H1 (cell line): ENCODE measurements around the gene PRX. TPM values are rescaled to one million over a fixed set of nuclear protein-coding genes. Genes with fewer than 3 reads are reported as not detected.

Experiments used
- ATF2 ChIP-seq: IDR thresholded peaks from 2 replicates; pipeline ENCODE4 v1.6.1; 2012; ENCODE audit warnings: low read length, inconsistent platforms
- CBX8 ChIP-seq: fragments of 300-800, 300-1000 bp; sonication (generic); IDR thresholded peaks from 2 replicates; pipeline ENCODE4 v1.7.1; 2016; ENCODE audit warnings: low read depth, low read length, borderline replicate concordance
- CEBPB ChIP-seq: IDR thresholded peaks from 2 replicates; pipeline ENCODE4 v1.6.1; 2012; ENCODE audit warnings: low read depth, low read length
- CTBP2 ChIP-seq: IDR thresholded peaks from 2 replicates; pipeline ENCODE4 v1.7.0; 2011; ENCODE audit warnings: borderline replicate concordance, mild to moderate bottlenecking, moderate library complexity, mixed read lengths, low read length; ENCODE audit not compliant: insufficient read depth, insufficient read length
- CTCF ChIP-seq, 3 experiments: IDR thresholded peaks; 1 replicate in 2 of 3; 2 replicates in 1 of 3; pipeline versions ENCODE4 v1.5.1 to v1.6.1; 2011; ENCODE audit warnings: low read length in 3 of 3, mild to moderate bottlenecking in 3 of 3, inconsistent platforms in 2 of 3, low read depth in 1 of 3, moderate library complexity in 1 of 3; ENCODE audit not compliant: insufficient read depth in 1 of 3; ENCODE audit errors: control extremely low read depth in 1 of 3
- E2F6 ChIP-seq: IDR thresholded peaks from 2 replicates; pipeline ENCODE4 v1.6.1; 2012; ENCODE audit warnings: inconsistent platforms
- GTF2F1 ChIP-seq: IDR thresholded peaks from 2 replicates; pipeline ENCODE4 v1.6.1; 2012; ENCODE audit warnings: low read depth, low read length, improper control_type of control experiment, borderline replicate concordance
- HDAC2 ChIP-seq, 2 experiments: fragments of 300-600 bp in 1 of 2; sonication (generic) in 1 of 2; IDR thresholded peaks; 2 replicates each; pipeline ENCODE4 v1.6.1; 2011 to 2012; ENCODE audit warnings: low read depth in 2 of 2, low read length in 2 of 2, mild to moderate bottlenecking in 2 of 2, moderate library complexity in 2 of 2, borderline replicate concordance in 1 of 2, inconsistent platforms in 1 of 2
- JUN ChIP-seq: IDR thresholded peaks from 2 replicates; pipeline ENCODE4 v1.6.1; 2011; ENCODE audit warnings: low read depth, mild to moderate bottlenecking, improper control_type of control experiment, low read length
- KDM4A ChIP-seq: IDR thresholded peaks from one replicate; pipeline ENCODE4 v1.7.1; 2012; ENCODE audit warnings: low read depth, mild to moderate bottlenecking, moderate library complexity, low read length, inconsistent platforms; ENCODE audit not compliant: severe bottlenecking
- KDM5A ChIP-seq: fragments of 200-600 bp; IDR thresholded peaks from 2 replicates; pipeline ENCODE4 v1.7.1; 2012; ENCODE audit warnings: mild to moderate bottlenecking, low read length, inconsistent platforms, mixed read lengths
- NRF1 ChIP-seq: IDR thresholded peaks from 2 replicates; pipeline ENCODE4 v1.6.1; 2011; ENCODE audit warnings: mild to moderate bottlenecking, low read depth, low read length, improper control_type of control experiment
- POLR2AphosphoS5 ChIP-seq: IDR thresholded peaks from 2 replicates; pipeline ENCODE4 v1.6.1; 2011; ENCODE audit warnings: low read depth, low read length
- RBBP5 ChIP-seq: IDR thresholded peaks from 2 replicates; pipeline ENCODE4 v1.7.1; 2012; ENCODE audit warnings: low read depth, mild to moderate bottlenecking, inconsistent platforms, low read length, moderate library complexity, borderline replicate concordance
- SIN3A ChIP-seq, 2 experiments: IDR thresholded peaks in 1 of 2; conservative IDR thresholded peaks in 1 of 2; 2 replicates each; pipeline ENCODE4 v1.6.1; 2011 to 2012; ENCODE audit warnings: low read length in 2 of 2, improper control_type of control experiment in 1 of 2, low read depth in 1 of 2, mild to moderate bottlenecking in 1 of 2
- SIRT6 ChIP-seq: IDR thresholded peaks from one replicate; pipeline ENCODE4 v1.7.1; 2012; ENCODE audit warnings: low read length, inconsistent platforms
- SP1 ChIP-seq: IDR thresholded peaks from 2 replicates; pipeline ENCODE4 v1.6.1; 2011; ENCODE audit warnings: low read depth, low read length
- SRF ChIP-seq: IDR thresholded peaks from 2 replicates; pipeline ENCODE4 v1.6.1; 2011; ENCODE audit warnings: mild to moderate bottlenecking, low read depth, low read length, moderate library complexity
- SUZ12 ChIP-seq: fragments of 200-600 bp; sonication (generic); IDR thresholded peaks from 2 replicates; pipeline ENCODE4 v1.6.1; 2012; ENCODE audit warnings: mild to moderate bottlenecking, inconsistent platforms, low read length, moderate library complexity, mixed read lengths
- polyA plus RNA-seq, 7 experiments: library from polyadenylated mRNA; depleted of rRNA in 3 of 7; stranded (reverse) in 5 of 7; unstranded in 2 of 7; fragments of >200 nt in 5 of 7; fragments of 200-250 nt in 2 of 7; gene quantifications; 1 replicate in 5 of 7; 2 replicates in 1 of 7; 4 replicates in 1 of 7; pipeline versions ENCODE4 v1.2.1 to v1.2.3, GENCODE V29; 2011 to 2013; ENCODE audit warnings: missing spikeins in 2 of 7, mixed read lengths in 2 of 7
- total RNA-seq: library from RNA; stranded (reverse); fragmentation: NEBNext Ultra II Directional; extraction: Animal tissue kit (Norgen Biotek cat#: 25700); gene quantifications from 2 replicates; pipeline ENCODE4 v1.2.1, GENCODE V29; 2021

Gene PRX
- total and polyA plus RNA-seq, 2 of the 8 experiments (the other 6 are each of a cell fraction or from before 2014, with no cell fraction given): 2.8 to 5.8 TPM

GRCh38 chr19:40398417-40399131, 14.6 kb downstream of the PRX start (continued):
- TF ChIP-seq NRF1 (no peak), ATF2 (no peak), SUZ12 (no peak), GTF2F1 (no peak), KDM4A (peak; percentile 54), RBBP5 (no peak), SRF (no peak), SP1 (peak; percentile 69; the same call in 1 of the 2 replicates), SIRT6 (no peak), POLR2AphosphoS5 (no peak), KDM5A (no peak), JUN (no peak), HDAC2 (IDR thresholded peaks at IDR 0.05; ENCODE audit: borderline replicate concordance in 1 of 2, low read depth in 2 of 2, low read length in 2 of 2) (no peak), CTCF (IDR thresholded peaks at IDR 0.05; ENCODE audit: control extremely low read depth in 1 of 3, insufficient read depth in 1 of 3, low read depth in 1 of 3, low read length in 3 of 3) (no peak), CBX8 (no peak), SIN3A (conservative IDR thresholded peaks at IDR 0.05 in 1 of 2, IDR thresholded peaks at IDR 0.05 in 1 of 2; ENCODE audit: low read depth in 1 of 2, low read length in 2 of 2) (no peak; a peak in 1 of 4 replicates), E2F6 (peak; percentile 96), CTBP2 (no peak), CEBPB (no peak)
